Kidney glomerular epithelial cell (primary cell): ENCODE results near the gene POLD3.

Experiments
- DNase-seq: peaks from one replicate; lab custom pipeline; 2025; lab: John Stamatoyannopoulos, UW

Gene POLD3

GRCh38 chr11:74691755-74692154 lies 99.4 kb downstream of the POLD3 start:
- DNase-seq, result no peak
